SKM-1 (cell line): Measurements from ENCODE around the gene C1orf185.
"Not testable (repeated sequence)": the region's sequence is repeated elsewhere in the genome, so short reads cannot be mapped to it uniquely, and the experiment has no call there.

Source experiments
- DNase-seq: peaks from one replicate; lab custom pipeline; 2025; ENCODE audit not compliant: unreplicated experiment; lab: John Stamatoyannopoulos, UW

C1orf185 gene

GRCh38 chr1:51101976-51102375, at the start of gene C1orf185:
C1orf185 (plus strand) TSS chr1:51102228; CDS start chr1:51102234, 6 bp downstream.
- DNase-seq: no peak

- no peak for DNase-seq
These were observed 43.2 kb upstream of the C1orf185 start for GRCh38 chr1:51058858-51059257.

- DNase-seq: no peak
These were observed 40.7 kb upstream of the C1orf185 start for GRCh38 chr1:51061231-51061918.

GRCh38 chr1:51063121-51063520, 38.9 kb upstream of the C1orf185 start:
- DNase-seq: no peak

- no peak for DNase-seq
These were observed 32.0 kb upstream of the C1orf185 start for GRCh38 chr1:51070011-51070410.

GRCh38 chr1:51070640-51071039, 31.4 kb upstream of the C1orf185 start:
- no peak for DNase-seq

- DNase-seq: no peak
These were observed 30.6 kb upstream of the C1orf185 start for GRCh38 chr1:51071291-51072042.

- DNase-seq: no peak
These were observed 30.0 kb upstream of the C1orf185 start for GRCh38 chr1:51072043-51072439.

GRCh38 chr1:51072651-51073050, 29.4 kb upstream of the C1orf185 start:
- no peak for DNase-seq

GRCh38 chr1:51073456-51073855, 28.6 kb upstream of the C1orf185 start:
- DNase-seq: no peak

- no peak for DNase-seq
These were observed 15.3 kb upstream of the C1orf185 start for GRCh38 chr1:51086496-51087271.

GRCh38 chr1:51088474-51088873, 13.6 kb upstream of the C1orf185 start:
- DNase-seq: no peak

- DNase-seq: no peak
These were observed 8.4 kb upstream of the C1orf185 start for GRCh38 chr1:51093581-51093980.

- DNase-seq: no peak
These were observed 4.9 kb upstream of the C1orf185 start for GRCh38 chr1:51097171-51097570.

- no peak for DNase-seq
These were observed 1.7 kb upstream of the C1orf185 start for GRCh38 chr1:51100264-51100880.

- no peak for DNase-seq
These were observed 12.1 kb downstream of the C1orf185 start for GRCh38 chr1:51114137-51114536.

GRCh38 chr1:51115714-51116404, 13.8 kb downstream of the C1orf185 start:
- no peak for DNase-seq

GRCh38 chr1:51119331-51119730, 17.3 kb downstream of the C1orf185 start:
- DNase-seq: no peak

- no peak for DNase-seq
These were observed 18.6 kb downstream of the C1orf185 start for GRCh38 chr1:51120629-51121028.

GRCh38 chr1:51127152-51127551, 25.1 kb downstream of the C1orf185 start:
- not testable (repeated sequence) for DNase-seq

GRCh38 chr1:51131185-51131584, 29.2 kb downstream of the C1orf185 start:
- no peak for DNase-seq
